Activated CD4-positive, alpha-beta T cell treated with anti-CD3 and anti-CD28 coated beads for 36 hours (primary cell): ENCODE measurements around the gene DCAF5. TPM values are rescaled to one million over a fixed set of nuclear protein-coding genes. Genes with fewer than 3 reads are reported as not detected.

ENCODE experiments used
- ATAC-seq: fragments of 200-7000 bp; cut with Tn5 transposase; one replicate; pipeline ENCODE4 v1.10.0; 2021; ENCODE audit warnings: mild to moderate bottlenecking, moderate library complexity
- CTCF ChIA-PET: fragments of 350-600 bp; sonication (Branson Sonifier 250); formaldehyde crosslinking; loops from one replicate; lab custom pipeline; 2021; ENCODE audit warnings: antibody characterized with exemption; lab: Charles Lee
- POLR2A ChIA-PET: fragments of 350-600 bp; sonication (Branson Sonifier 250); formaldehyde crosslinking; loops from one replicate; lab custom pipeline; 2021; ENCODE audit warnings: antibody characterized with exemption, inconsistent platforms; lab: Charles Lee
- DNase-seq: peaks from one replicate; pipeline ENCODE4 v3.0.0-alpha.2; 2020
- H3K27ac Mint-ChIP-seq: one replicate; pipeline ENCODE4 v1.8.0; 2021; ENCODE audit warnings: mixed read lengths
- H3K27me3 Mint-ChIP-seq: one replicate; pipeline ENCODE4 v1.8.0; 2021; ENCODE audit warnings: mixed read lengths
- H3K36me3 Mint-ChIP-seq: one replicate; pipeline ENCODE4 v1.8.0; 2021; ENCODE audit warnings: low read depth, mixed read lengths
- H3K4me1 Mint-ChIP-seq: one replicate; pipeline ENCODE4 v1.8.0; 2021; ENCODE audit warnings: mixed read lengths
- H3K4me3 Mint-ChIP-seq: one replicate; pipeline ENCODE4 v1.8.0; 2021; ENCODE audit warnings: mild to moderate bottlenecking, moderate library complexity, mixed read lengths
- H3K9me3 Mint-ChIP-seq: one replicate; pipeline ENCODE4 v1.8.0; 2021; ENCODE audit warnings: low read depth, mixed read lengths
- intact Hi-C, 2 experiments: fragments of 100-400 bp; cut with DNase I in 1 of 2; cut with micrococcal nuclease in 1 of 2; formaldehyde crosslinking; loops; one replicate each; pipeline versions ENCODE4 v1.14.2 to v1.15.1; 2022 to 2024; cut with DNase I, micrococcal nuclease
- total RNA-seq, 2 experiments: library from RNA; stranded (reverse); gene quantifications; one replicate each; pipeline ENCODE4 v1.2.3, GENCODE V29; 2021

The DCAF5 gene
- total RNA-seq, 2 experiments from 2014 or later = 34.1 to 38.7 TPM

DNA sequence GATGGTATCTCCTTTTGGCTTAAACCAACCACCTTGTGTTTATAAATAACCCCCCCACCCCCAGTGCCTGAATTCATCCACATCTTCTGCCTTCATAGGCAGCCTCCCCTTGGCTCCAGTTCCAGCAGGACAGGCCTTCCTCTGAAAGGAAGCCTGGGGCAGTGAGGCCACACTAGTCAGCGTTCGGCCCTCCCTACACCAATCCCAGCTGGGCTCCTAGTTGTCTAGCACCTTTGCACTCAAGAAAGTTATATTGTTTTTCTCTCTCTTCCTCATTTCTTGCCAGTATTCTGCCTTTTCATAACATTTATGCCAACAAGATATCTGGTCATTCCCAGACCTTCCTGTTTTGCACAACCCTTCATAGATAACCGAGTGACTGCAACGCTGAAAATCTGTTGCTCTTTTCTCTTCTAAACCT is 100.7 kb downstream of the DCAF5 start:
- H3K4me1 Mint-ChIP-seq = peaks cover 13% of the 10 kb centered on the region
- CTCF ChIA-PET = interaction anchor here (0.5 to 0.8 kb wide), 2 partner anchors 31 to 1201 kb away, joined by 3 read pairs; no protein-coding TSS in a partner anchor
- POLR2A ChIA-PET = interaction anchor here (0.5 kb wide), 1 partner anchor 47 kb away, joined by 3 read pairs; no protein-coding TSS in a partner anchor

DNA sequence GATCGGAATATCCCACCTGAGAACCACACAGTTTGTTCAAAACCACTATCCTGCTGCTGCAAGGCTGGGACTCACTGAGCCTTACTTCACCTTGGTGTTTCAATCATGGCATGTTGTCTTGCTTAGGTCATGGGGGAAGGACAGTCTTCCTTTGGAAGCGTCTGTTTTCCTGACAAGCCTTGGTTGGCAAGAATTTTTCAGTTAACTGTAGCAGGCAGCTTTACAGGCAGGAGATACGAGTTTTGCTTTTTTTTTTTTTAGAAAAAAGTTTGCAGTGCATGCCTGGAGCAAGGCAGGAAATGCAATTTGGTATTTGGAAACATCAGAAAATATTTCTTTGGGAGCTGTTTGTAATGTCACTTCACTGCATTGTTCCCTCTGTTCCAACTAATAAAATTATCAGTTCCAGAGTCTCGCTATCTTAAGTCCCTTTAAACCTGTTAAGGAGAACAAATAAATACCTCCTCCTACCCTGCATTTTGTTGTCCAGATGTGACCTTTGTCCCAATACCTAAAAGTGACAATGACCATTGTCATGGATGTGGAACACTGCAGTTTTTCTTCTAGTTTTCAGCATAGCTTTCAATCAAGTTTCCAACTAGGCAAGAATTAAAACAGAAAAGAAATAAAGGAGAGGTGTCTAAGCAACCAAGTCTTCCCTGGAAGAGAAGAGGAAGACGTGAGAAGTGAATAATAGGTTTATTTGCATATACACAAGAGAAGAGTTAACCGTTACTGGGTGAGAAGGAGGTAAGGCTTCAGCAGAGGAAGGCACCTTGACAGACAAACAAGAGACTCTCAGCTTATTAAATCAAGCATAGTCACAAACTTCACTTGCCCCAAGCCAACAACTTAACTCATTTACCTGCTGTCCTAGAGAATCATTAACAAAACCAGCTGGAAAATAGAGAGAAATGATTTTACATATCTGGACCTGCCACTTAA is 102.4 kb downstream of the DCAF5 start:
- ChIA-PET CTCF (interaction anchor here (0.6 to 1.9 kb wide), 5 partner anchors 9 to 139 kb away, joined by 3 to 10 read pairs (median 5); no protein-coding TSS in a partner anchor), POLR2A (no interaction called here)
- no peak for DNase-seq
- peaks cover 20% of the 10 kb centered on the region for H3K36me3 Mint-ChIP-seq
- peaks cover 4% of the 10 kb centered on the region for H3K4me1 Mint-ChIP-seq
- no peak for ATAC-seq
- no peaks in the 10 kb centered on the region for H3K27me3 Mint-ChIP-seq
- H3K9me3 Mint-ChIP-seq = no peaks in the 10 kb centered on the region
- intact Hi-C loops = no loop called here
- H3K27ac Mint-ChIP-seq = no peak overlapping the region
- no peak overlapping the region for H3K4me3 Mint-ChIP-seq

More for the DNA sequence above, 100.7 kb downstream of the DCAF5 start:
- Mint-ChIP-seq H3K27ac (no peak overlapping the region), H3K36me3 (peaks cover 23% of the 10 kb centered on the region), H3K9me3 (no peaks in the 10 kb centered on the region), H3K27me3 (no peaks in the 10 kb centered on the region), H3K4me3 (no peak overlapping the region)
- ATAC-seq (no peak), DNase-seq (no peak)
- intact Hi-C loops = no loop called here

DNA sequence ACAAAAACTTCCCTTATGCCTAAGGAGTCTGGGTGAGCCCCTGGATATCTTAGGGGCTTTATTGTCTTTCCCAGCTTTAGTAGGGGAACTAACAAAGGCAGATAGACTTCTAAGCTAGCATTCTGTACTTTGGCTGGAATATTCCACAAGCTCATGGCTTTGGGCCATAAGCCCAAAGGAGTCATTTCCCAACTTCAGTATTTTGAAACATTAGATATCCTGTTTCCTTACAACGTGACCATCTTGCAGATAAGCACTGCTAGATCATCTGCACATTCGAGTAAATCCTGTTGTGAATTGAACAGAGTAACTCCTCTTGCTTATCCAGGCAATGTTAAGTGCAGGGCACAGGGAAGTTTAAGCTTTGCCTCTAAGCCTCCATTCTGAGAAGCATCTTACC is 103.2 kb downstream of the DCAF5 start:
- Mint-ChIP-seq H3K4me1 (peaks cover 4% of the 10 kb centered on the region), H3K36me3 (peaks cover 12% of the 10 kb centered on the region), H3K27ac (no peak overlapping the region), H3K4me3 (no peak overlapping the region), H3K27me3 (no peaks in the 10 kb centered on the region), H3K9me3 (no peaks in the 10 kb centered on the region)
- no peak for DNase-seq
- ChIA-PET CTCF (interaction anchor here (0.6 to 0.9 kb wide), 3 partner anchors 12 to 50 kb away, joined by 3 to 5 read pairs (median 3); no protein-coding TSS in a partner anchor), POLR2A (no interaction called here)
- intact Hi-C loops = no loop called here
- ATAC-seq = no peak

DNA sequence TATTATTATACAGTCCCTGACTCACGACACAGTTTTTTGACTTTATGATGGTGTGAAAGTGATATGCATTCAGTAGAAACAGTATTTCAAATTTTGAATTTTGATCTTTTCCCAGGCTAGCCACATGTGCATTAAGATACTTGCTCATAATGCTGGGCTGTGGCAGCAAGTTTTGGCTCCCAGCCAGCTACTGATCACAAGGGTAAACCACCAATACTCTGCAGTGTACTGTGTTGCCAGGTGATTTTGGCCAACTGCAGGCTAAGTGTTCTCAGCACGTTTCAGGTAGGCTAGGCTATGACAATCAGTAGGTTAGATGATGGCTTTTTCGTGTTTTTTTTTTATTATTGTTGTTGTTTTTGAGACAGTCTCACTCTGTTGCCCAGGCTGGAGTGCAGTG is 104.5 kb downstream of the DCAF5 start:
- H3K4me3 Mint-ChIP-seq = no peak overlapping the region
- H3K36me3 Mint-ChIP-seq = peaks cover 3% of the 10 kb centered on the region
- peak; percentile 51 for DNase-seq
- ChIA-PET CTCF (interaction anchor here (0.7 kb wide), 1 partner anchor 1047 kb away, joined by 3 read pairs; no protein-coding TSS in a partner anchor), POLR2A (no interaction called here)
- H3K27ac Mint-ChIP-seq = no peak overlapping the region
- intact Hi-C loops = no loop called here
- H3K27me3 Mint-ChIP-seq = no peaks in the 10 kb centered on the region
- peaks cover 6% of the 10 kb centered on the region for H3K4me1 Mint-ChIP-seq
- no peaks in the 10 kb centered on the region for H3K9me3 Mint-ChIP-seq
- peak; percentile 58 for ATAC-seq

DNA sequence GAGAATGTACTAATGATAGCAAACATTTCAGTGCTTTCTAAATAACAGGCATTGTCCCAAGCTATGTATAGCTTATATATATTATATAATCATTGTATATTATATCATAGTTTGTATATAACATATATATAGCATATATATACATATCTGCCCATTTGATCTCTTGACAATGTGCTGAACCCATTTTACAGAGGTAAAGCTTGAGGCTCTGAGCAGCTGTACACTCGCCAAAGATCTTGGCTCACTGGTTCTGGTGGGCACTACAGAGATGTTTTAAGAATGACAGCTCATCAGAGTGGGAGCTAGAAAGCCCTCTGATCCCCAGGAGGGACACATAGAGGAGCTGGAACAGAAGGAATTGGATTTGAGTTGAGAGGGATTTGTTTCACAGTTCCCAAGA is 105.7 kb downstream of the DCAF5 start:
- no peaks in the 10 kb centered on the region for H3K9me3 Mint-ChIP-seq
- H3K4me1 Mint-ChIP-seq = peaks cover 16% of the 10 kb centered on the region
- intact Hi-C loops = no loop called here
- CTCF ChIA-PET = interaction anchor here (0.6 to 1.2 kb wide), 3 partner anchors 12 to 366 kb away, joined by 3 to 4 read pairs (median 3); no protein-coding TSS in a partner anchor
- H3K4me3 Mint-ChIP-seq = no peak overlapping the region
- POLR2A ChIA-PET = no interaction called here
- H3K27ac Mint-ChIP-seq = no peak overlapping the region
- no peaks in the 10 kb centered on the region for H3K36me3 Mint-ChIP-seq
- H3K27me3 Mint-ChIP-seq = peaks cover 5% of the 10 kb centered on the region
- no peak for DNase-seq
- no peak for ATAC-seq

DNA sequence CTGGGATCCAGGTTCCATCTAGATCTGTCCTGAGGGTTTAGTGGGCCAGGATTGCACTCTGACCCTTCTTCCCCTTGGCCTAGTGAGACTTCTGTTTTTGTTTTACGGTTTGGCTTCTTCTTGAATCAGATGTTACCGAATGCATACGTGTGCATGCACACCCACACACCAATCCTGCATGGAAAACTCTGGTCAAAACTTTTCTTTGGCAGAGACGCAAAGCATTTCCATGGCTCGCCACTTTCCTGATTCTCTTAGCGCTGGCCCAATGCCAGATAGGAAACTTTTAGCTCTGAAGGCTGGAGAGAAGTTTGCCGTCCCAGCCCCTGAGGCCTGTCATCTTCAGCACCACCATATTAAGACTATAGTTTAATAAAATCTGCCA is 106.5 kb downstream of the DCAF5 start:
- Mint-ChIP-seq H3K4me1 (peaks cover 16% of the 10 kb centered on the region), H3K27me3 (peaks cover 10% of the 10 kb centered on the region), H3K36me3 (no peaks in the 10 kb centered on the region), H3K4me3 (no peak overlapping the region), H3K9me3 (no peaks in the 10 kb centered on the region), H3K27ac (no peak overlapping the region)
- intact Hi-C loops = no loop called here
- DNase-seq (no peak), ATAC-seq (no peak)
- CTCF ChIA-PET = interaction anchor here (1.2 kb wide), 1 partner anchor 11 kb away, joined by 4 read pairs; no protein-coding TSS in a partner anchor
- POLR2A ChIA-PET = no interaction called here

DNA sequence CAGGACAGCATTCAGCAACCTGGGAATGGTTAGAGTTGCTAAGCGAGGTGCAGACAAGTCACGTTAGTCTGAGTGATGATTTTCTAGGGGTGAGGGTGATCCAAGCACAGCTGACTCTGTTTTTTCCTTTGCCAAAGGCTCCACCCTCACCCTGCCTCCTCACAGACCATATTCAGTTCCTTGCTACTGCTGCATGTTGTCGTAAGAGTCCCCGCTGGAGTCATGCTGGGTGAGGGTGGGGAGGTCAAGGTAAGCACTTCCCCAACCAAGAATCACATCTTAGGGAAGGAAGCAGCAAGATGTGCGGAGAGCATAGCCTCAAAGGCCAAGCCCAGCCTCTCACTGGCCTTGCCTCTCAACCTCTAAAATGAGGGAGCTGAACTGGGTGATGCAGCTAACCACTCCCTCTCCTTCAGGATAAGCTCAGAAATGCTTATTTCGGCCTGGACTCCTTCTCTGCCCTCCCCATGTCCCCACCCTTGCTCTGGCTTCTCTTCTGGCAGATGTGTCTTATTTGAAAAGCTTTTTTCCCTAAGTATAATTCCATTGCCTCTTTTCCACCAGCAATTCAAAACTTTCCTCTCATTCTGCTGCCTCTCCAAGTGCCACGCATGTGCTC is 107.0 kb downstream of the DCAF5 start:
- intact Hi-C loops = no loop called here
- Mint-ChIP-seq H3K9me3 (no peaks in the 10 kb centered on the region), H3K27me3 (peaks cover 10% of the 10 kb centered on the region), H3K36me3 (no peaks in the 10 kb centered on the region), H3K4me3 (no peak overlapping the region), H3K27ac (no peak overlapping the region), H3K4me1 (peaks cover 16% of the 10 kb centered on the region)
- DNase-seq (no peak), ATAC-seq (no peak)
- ChIA-PET POLR2A (no interaction called here), CTCF (interaction anchor here (0.8 to 1.2 kb wide), 2 partner anchors 11 to 22 kb away, joined by 3 to 4 read pairs; no protein-coding TSS in a partner anchor)

DNA sequence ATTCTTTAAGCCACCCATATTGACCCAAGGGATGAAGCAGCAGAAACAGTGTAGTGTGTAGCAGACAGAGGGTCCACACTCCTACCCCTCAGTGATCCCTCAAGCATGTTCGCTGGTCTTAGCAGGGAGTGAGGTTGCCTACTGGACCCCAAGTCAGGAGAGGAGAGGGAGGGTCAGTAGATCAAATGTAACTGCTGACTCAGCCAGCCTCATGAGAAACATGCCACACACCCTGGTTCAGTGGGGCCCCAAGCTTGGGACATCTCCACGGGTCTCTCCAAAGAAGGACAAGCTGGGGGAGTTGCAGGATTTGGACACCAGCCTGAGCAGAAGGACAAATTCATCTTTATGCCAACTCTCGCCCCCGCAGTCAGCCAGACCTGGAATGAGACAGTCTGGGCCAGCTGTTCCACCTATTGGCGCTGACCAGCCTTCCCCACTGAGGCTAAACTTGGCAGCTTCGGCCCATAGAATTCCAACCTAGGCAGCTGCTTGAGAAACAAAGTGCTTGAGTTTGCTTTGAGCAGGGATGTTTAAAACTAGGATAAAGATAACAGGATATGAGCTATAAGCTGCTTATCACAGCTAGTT is 107.9 kb downstream of the DCAF5 start:
- Mint-ChIP-seq H3K4me3 (no peak overlapping the region), H3K4me1 (peaks cover 12% of the 10 kb centered on the region), H3K9me3 (no peaks in the 10 kb centered on the region), H3K27me3 (peaks cover 10% of the 10 kb centered on the region), H3K27ac (no peak overlapping the region), H3K36me3 (no peaks in the 10 kb centered on the region)
- intact Hi-C loops = no loop called here
- CTCF ChIA-PET = interaction anchor here (0.6 to 0.8 kb wide), 2 partner anchors 12 to 23 kb away, joined by 3 read pairs; no protein-coding TSS in a partner anchor
- DNase-seq (no peak), ATAC-seq (no peak)
- POLR2A ChIA-PET = no interaction called here

DNA sequence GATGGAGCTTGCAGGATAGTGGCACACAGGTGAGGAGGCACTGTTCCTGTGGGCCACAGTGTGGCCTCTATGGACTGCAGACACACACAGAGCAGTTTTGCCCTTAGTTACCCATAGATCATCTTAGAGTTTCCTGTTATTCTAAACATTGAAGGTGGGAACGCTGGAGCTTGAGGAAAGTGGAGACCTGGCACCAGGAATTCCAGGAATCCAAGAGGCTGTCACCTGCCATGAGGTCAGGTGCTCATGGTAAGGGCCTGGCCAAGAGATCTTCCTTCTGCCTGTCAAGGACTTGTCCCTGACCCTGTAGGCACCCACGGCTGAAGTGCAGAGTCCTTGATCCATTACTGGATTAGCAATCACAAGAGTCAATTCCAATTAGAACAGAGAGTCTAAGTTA is 108.6 kb downstream of the DCAF5 start:
- ChIA-PET POLR2A (no interaction called here), CTCF (no interaction called here)
- ATAC-seq (no peak), DNase-seq (no peak)
- Mint-ChIP-seq H3K36me3 (no peaks in the 10 kb centered on the region), H3K9me3 (no peaks in the 10 kb centered on the region), H3K4me1 (peaks cover 12% of the 10 kb centered on the region), H3K27me3 (peaks cover 11% of the 10 kb centered on the region), H3K4me3 (no peak overlapping the region), H3K27ac (no peak overlapping the region)
- intact Hi-C loops = no loop called here

DNA sequence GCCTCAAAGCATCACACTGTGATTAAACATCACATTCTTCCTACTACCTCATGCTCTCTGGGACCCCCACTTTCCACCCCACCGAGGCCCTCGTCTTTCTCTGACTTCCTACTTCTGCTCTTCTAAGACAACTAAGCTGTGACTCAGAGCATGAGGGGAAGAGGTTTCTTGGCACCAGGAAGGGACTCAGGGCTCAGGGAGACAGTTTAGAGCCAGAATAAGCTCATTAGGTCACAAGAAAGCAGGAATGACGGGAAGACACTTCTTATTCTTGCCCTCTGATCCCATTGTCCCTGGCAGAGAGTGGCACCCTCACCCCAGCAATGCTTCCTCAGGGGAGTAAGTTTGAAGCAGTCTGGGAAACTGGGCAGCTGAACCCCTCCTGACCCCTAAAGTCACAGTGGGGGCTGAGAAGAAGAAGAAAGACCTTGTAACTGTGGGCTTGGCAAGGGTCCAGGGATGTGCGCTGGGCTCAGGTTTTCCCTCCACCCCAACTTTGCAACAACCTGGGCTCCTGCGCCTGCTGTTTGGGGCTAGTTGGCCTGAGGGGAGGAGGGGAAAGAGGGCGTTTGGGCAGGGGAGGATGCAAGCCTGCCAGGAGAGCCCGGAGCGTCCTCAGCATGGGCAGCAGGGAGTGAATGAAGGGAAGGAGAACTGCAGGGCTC is 109.2 kb downstream of the DCAF5 start:
- ChIA-PET CTCF (no interaction called here), POLR2A (no interaction called here)
- intact Hi-C loops = no loop called here
- no peaks in the 10 kb centered on the region for H3K36me3 Mint-ChIP-seq
- no peak overlapping the region for H3K4me3 Mint-ChIP-seq
- peaks cover 12% of the 10 kb centered on the region for H3K4me1 Mint-ChIP-seq
- H3K27me3 Mint-ChIP-seq = peaks cover 17% of the 10 kb centered on the region
- no peak overlapping the region for H3K27ac Mint-ChIP-seq
- no peaks in the 10 kb centered on the region for H3K9me3 Mint-ChIP-seq
- DNase-seq (no peak), ATAC-seq (no peak)
